ENCODE data around the gene FAM53B. TPM values are rescaled to one million over a fixed set of nuclear protein-coding genes. Genes with fewer than 3 reads are reported as not detected.

The FAM53B gene
- total RNA-seq, 1 experiment from 2014 or later: 11.2 TPM

- BruUV-seq (replicated peaks): no TSS peak
- no peaks in the 10 kb centered on the region for H3K4me1 Mint-ChIP-seq (ENCODE audit: low read depth, unreplicated experiment)
- no peak for DNase-seq
- CTCF ChIA-PET: no interaction called here
- H3K27me3 Mint-ChIP-seq (ENCODE audit: unreplicated experiment): no peaks in the 10 kb centered on the region
- H3K27ac Mint-ChIP-seq (ENCODE audit: unreplicated experiment): no peak overlapping the region
- intact Hi-C loops (cut with micrococcal nuclease; ENCODE audit: unreplicated experiment): no loop called here
- TF ChIP-seq CTCF (IDR thresholded peaks at IDR 0.05; ENCODE audit: unreplicated experiment): no peak
- H3K9me3 Mint-ChIP-seq (ENCODE audit: low read depth, unreplicated experiment): no peaks in the 10 kb centered on the region
- no peaks in the 10 kb centered on the region for H3K36me3 Mint-ChIP-seq (ENCODE audit: insufficient read depth, unreplicated experiment)
- no peak overlapping the region for H3K4me3 Mint-ChIP-seq (ENCODE audit: low read depth, unreplicated experiment)
These were observed 73.3 kb downstream of the FAM53B start for GRCh38 chr10:124670849-124671248.

GRCh38 chr10:124669824-124670654, 74.1 kb downstream of the FAM53B start:
- DNase-seq: no peak
- Mint-ChIP-seq H3K27me3 (ENCODE audit: unreplicated experiment) (no peaks in the 10 kb centered on the region), H3K4me3 (ENCODE audit: low read depth, unreplicated experiment) (no peak overlapping the region), H3K27ac (ENCODE audit: unreplicated experiment) (no peak overlapping the region), H3K4me1 (ENCODE audit: low read depth, unreplicated experiment) (no peaks in the 10 kb centered on the region), H3K9me3 (ENCODE audit: low read depth, unreplicated experiment) (no peaks in the 10 kb centered on the region), H3K36me3 (ENCODE audit: insufficient read depth, unreplicated experiment) (no peaks in the 10 kb centered on the region)
- no peak for TF ChIP-seq CTCF (IDR thresholded peaks at IDR 0.05; ENCODE audit: unreplicated experiment)
- intact Hi-C loops (cut with micrococcal nuclease; ENCODE audit: unreplicated experiment): no loop called here
- CTCF ChIA-PET: no interaction called here
- no TSS peak for BruUV-seq (replicated peaks)

GRCh38 chr10:124669141-124669823, 74.9 kb downstream of the FAM53B start:
- Mint-ChIP-seq H3K9me3 (ENCODE audit: low read depth, unreplicated experiment) (no peaks in the 10 kb centered on the region), H3K4me3 (ENCODE audit: low read depth, unreplicated experiment) (no peak overlapping the region), H3K27me3 (ENCODE audit: unreplicated experiment) (no peaks in the 10 kb centered on the region), H3K27ac (ENCODE audit: unreplicated experiment) (no peak overlapping the region), H3K4me1 (ENCODE audit: low read depth, unreplicated experiment) (no peaks in the 10 kb centered on the region), H3K36me3 (ENCODE audit: insufficient read depth, unreplicated experiment) (no peaks in the 10 kb centered on the region)
- intact Hi-C loops (cut with micrococcal nuclease; ENCODE audit: unreplicated experiment): no loop called here
- BruUV-seq (replicated peaks): no TSS peak
- DNase-seq: no peak
- CTCF ChIA-PET: no interaction called here
- no peak for TF ChIP-seq CTCF (IDR thresholded peaks at IDR 0.05; ENCODE audit: unreplicated experiment)

- no peaks in the 10 kb centered on the region for H3K36me3 Mint-ChIP-seq (ENCODE audit: insufficient read depth, unreplicated experiment)
- BruUV-seq (replicated peaks): no TSS peak
- H3K27ac Mint-ChIP-seq (ENCODE audit: unreplicated experiment): no peak overlapping the region
- CTCF ChIA-PET: no interaction called here
- intact Hi-C loops (cut with micrococcal nuclease; ENCODE audit: unreplicated experiment): no loop called here
- TF ChIP-seq CTCF (IDR thresholded peaks at IDR 0.05; ENCODE audit: unreplicated experiment): no peak
- no peak for DNase-seq
- H3K27me3 Mint-ChIP-seq (ENCODE audit: unreplicated experiment): no peaks in the 10 kb centered on the region
- H3K4me3 Mint-ChIP-seq (ENCODE audit: low read depth, unreplicated experiment): no peak overlapping the region
- H3K9me3 Mint-ChIP-seq (ENCODE audit: low read depth, unreplicated experiment): no peaks in the 10 kb centered on the region
- H3K4me1 Mint-ChIP-seq (ENCODE audit: low read depth, unreplicated experiment): no peaks in the 10 kb centered on the region
These were observed 75.6 kb downstream of the FAM53B start for GRCh38 chr10:124668517-124669051.

Data from Calu3 (cell line).